GM21515 (cell line): ENCODE measurements around the gene RPS27.
"Not testable (repeated sequence)": the region's sequence is repeated elsewhere in the genome, so short reads cannot be mapped to it uniquely, and the experiment has no call there.

ENCODE experiments used
- ATAC-seq: cut with Tn5 transposase; IDR thresholded peaks from one replicate; pipeline ENCODE4 v1.9.1; 2021; ENCODE audit not compliant: unreplicated experiment

Gene RPS27

GRCh38 chr1:153985341-153985912 is 5.1 kb upstream of the RPS27 start:
- no peak for ATAC-seq

GRCh38 chr1:153985941-153986761 is 4.4 kb upstream of the RPS27 start, which contains the start of gene RAB13:
Gene RAB13 (minus strand): TSS chr1:153986339. CDS start chr1:153986236, 103 bp downstream.
- no peak for ATAC-seq

GRCh38 chr1:153987621-153988020 is 2.9 kb upstream of the RPS27 start:
- ATAC-seq = no peak

- no peak for ATAC-seq
Observed at GRCh38 chr1:153991151-153991630, 629 bp downstream of the RPS27 start.

DNA sequence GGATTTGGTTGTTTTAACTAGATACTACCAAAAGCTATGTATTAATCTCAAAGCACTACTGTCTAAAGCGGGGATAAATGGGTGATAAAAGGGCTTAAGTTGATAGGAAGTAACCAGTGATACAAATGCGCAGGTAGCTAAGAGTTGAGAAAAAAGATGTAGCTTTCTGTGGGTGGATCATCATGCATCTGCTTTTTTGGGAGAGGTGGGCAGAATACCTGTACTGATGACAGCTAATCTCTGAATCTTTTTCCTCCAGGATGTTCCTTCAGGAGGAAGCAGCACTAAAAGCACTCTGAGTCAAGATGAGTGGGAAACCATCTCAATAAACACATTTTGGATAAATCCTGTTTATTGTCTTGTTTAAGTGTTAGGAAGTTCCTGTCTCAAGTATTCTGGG is 1.2 kb downstream of the RPS27 start:
- no peak for ATAC-seq

GRCh38 chr1:153995202-153995601 is 4.6 kb downstream of the RPS27 start:
- no peak for ATAC-seq

DNA sequence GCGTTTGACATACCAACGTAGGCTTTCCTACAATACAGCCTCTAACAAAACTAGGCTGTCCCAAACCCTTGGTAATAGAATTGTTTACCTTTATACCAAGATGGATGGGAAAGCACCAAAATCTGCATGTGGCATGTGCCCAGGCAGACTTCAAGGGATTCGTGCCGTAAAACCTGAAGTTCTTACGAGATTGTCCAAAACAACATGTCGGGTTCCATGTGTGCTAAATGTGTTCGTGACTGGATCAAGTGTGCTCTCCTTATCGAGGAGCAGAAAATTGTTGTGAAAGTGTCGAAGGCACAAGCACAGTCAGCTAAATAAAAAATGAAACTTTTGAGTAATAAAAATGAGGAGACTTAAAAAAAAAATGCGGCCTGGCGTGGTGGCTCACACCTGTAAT is 5.1 kb downstream of the RPS27 start:
- no peak for ATAC-seq

GRCh38 chr1:153996882-153997281 is 6.3 kb downstream of the RPS27 start:
- not testable (repeated sequence) for ATAC-seq

- ATAC-seq = no peak
Observed at GRCh38 chr1:154000420-154000819, 9.9 kb downstream of the RPS27 start.

DNA sequence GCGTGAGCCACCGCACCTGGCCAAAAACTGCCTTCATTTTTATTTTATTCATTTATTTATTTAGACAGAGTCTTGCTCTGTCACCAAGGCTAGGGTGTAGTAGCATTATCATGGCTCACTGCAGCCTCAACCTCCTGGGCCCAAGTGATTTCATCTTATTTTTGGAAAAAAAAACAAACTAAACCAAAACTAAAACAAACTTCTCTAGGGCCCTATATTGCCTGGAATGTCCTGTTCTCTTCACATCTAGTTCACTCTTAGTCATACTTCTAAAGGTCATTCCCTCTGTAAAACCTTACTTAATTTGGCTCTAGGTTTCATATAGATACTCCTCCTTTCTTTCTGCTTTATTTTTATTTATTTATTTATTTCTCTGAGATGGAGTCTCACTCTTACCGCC is 15.6 kb downstream of the RPS27 start:
- ATAC-seq = no peak

DNA sequence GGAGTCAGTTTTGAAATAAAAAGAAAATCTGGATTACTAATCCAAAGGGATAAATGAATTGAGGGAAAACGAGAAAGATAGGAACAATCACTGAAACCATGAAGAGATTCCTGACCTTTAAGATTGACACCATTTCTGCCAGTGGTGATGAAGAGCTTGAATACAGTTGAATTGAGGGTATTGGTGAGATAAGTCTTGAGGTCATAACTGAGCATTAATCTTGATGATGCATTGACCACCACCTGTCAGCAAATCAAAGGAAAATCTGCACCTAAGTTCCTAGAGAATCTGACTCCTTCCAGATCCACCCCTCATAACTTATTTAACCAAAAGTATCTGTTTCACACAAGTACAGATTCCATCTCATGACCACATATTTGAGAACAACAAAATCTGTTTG is 21.6 kb downstream of the RPS27 start:
- ATAC-seq = no peak

GRCh38 chr1:154012543-154012942 is 22.0 kb downstream of the RPS27 start:
- not testable (repeated sequence) for ATAC-seq

DNA sequence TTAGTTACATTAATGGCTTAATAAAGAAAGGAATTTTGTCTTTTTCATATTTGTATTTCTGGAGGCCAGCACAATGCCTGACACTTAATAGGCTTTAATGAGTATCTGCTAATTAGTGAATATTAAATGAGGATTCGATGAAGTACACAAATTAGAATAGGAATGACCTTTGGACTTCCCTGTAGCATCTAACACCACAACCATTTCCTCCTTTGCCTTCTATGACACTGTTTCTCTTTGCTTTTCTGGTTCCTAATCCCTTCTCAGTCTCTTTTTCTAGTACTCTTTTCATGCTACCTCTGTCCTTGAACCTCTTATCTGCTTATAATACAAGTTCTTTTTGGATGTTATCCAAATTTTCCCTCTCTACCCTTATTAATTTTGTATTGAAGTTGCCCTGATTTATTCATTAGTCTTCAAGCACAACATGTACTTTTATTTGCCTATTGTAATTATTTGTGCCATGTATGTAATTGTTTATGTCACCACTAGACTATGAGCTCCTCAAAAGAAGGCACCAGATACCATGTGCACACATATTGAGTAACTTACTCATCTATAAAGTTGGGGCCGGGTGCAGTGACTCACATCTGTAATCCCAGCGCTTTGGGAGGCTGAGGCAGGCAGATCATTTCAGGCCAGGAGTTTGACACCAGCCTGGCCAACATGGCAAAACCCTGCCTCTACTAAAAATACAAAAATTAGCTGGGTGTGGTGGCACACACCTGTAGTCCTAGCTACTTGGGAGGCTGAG is 23.8 kb downstream of the RPS27 start:
- no peak for ATAC-seq

DNA sequence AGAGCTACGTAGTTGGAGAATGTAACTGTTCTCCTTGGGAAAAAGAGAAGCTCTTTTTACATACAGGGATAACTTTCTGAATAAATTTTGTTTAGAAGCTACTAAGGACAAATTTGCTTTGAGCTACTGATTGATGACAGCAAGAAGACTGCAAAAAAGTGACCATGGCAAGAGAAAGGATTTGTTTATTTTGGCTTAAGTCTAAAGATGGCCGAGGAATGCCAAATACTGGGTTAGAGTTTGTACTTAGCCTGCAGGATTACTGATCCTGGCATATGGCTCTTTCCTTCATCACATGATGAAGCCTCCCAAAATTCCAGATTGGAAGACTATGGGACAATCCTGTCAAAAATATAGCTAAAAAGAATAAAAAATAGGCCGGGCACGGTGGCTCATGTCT is 28.7 kb downstream of the RPS27 start:
- no peak for ATAC-seq

GRCh38 chr1:154019940-154020339 is 29.4 kb downstream of the RPS27 start:
- no peak for ATAC-seq

- ATAC-seq = not testable (repeated sequence)
Observed at GRCh38 chr1:154033697-154034096, 43.1 kb downstream of the RPS27 start.
